A549 (cell line): ENCODE data around the gene SINHCAF. TPM values are rescaled to one million over a fixed set of nuclear protein-coding genes. Genes with fewer than 3 reads are reported as not detected.

Experiments
- ATAC-seq, 2 experiments: fragments of 200-7000 bp in 1 of 2; fragments of >200 bp in 1 of 2; cut with Nextera tagmentation in 1 of 2; cut with Tn5 transposase in 1 of 2; 3 replicates each; pipeline versions ENCODE4 v1.8.0 to v1.9.1; 2018 to 2020; ENCODE audit warnings: mild to moderate bottlenecking in 1 of 2, moderate library complexity in 1 of 2
- CTCF ChIA-PET: fragments of 300-600 bp; sonication (Branson Sonifier 250); formaldehyde crosslinking; extraction: SDS; loops from one replicate; lab custom pipeline; 2021; ENCODE audit warnings: antibody characterized with exemption, inconsistent platforms; lab: Yijun Ruan, JAX
- POLR2A ChIA-PET: fragments of 350-600 bp; formaldehyde crosslinking; extraction: SDS; loops from one replicate; lab custom pipeline; 2021; ENCODE audit warnings: antibody characterized with exemption, inconsistent platforms; lab: Yijun Ruan, JAX
- DNase-seq, 2 experiments: peaks; one replicate each; pipeline versions ENCODE4 v3.0.0 to v3.0.0-alpha.2; 2011 to 2016; ENCODE audit warnings: low read depth in 1 of 2, low spot score in 1 of 2
- FAIRE-seq: peaks from 2 replicates; lab custom pipeline; 2011; peaks lifted over from hg19 to GRCh38; lab: Jason Lieb, UNC
- H3K27ac ChIP-seq, 2 experiments: fragments of >200 bp; sonication (Bioruptor Twin); formaldehyde crosslinking; 3 replicates each; pipeline ENCODE4 v1.5.1; 2016 to 2017
- H3K4me1 ChIP-seq: fragments of >200 bp; sonication (Bioruptor Twin); formaldehyde crosslinking; 3 replicates; pipeline ENCODE4 v1.6.1; 2016
- H3K4me2 ChIP-seq: fragments of >200 bp; sonication (Bioruptor Twin); formaldehyde crosslinking; 3 replicates; pipeline ENCODE4 v1.6.1; 2016
- H3K4me3 ChIP-seq: fragments of >200 bp; sonication (Bioruptor Twin); formaldehyde crosslinking; 3 replicates; pipeline ENCODE4 v1.5.1; 2016
- H3K9me3 ChIP-seq: fragments of >200 bp; sonication (Bioruptor Twin); formaldehyde crosslinking; 3 replicates; pipeline ENCODE4 v1.6.1; 2016
- EHF ChIP-seq: fragments of 250-450 bp; sonication (Bioruptor Pico); IDR thresholded peaks from 2 replicates; pipeline ENCODE4 v1.5.0; 2020; ENCODE audit warnings: mild to moderate bottlenecking
- FOSL2 ChIP-seq, 2 experiments: fragments of 450-650 bp in 1 of 2; fragments of >200 bp in 1 of 2; sonication (Bioruptor Twin) in 1 of 2; formaldehyde crosslinking; IDR thresholded peaks; 2 replicates each; pipeline versions ENCODE4 v1.5.0 to v1.6.1; 2016 to 2020; ENCODE audit warnings: mild to moderate bottlenecking in 1 of 2, moderate library complexity in 1 of 2
- HES2 ChIP-seq: fragments of >200 bp; sonication (Bioruptor Twin); formaldehyde crosslinking; IDR thresholded peaks from 2 replicates; pipeline ENCODE4 v1.6.1; 2016
- HEYL ChIP-seq: fragments of 250-450 bp; sonication (Bioruptor Pico); IDR thresholded peaks from 2 replicates; pipeline ENCODE4 v1.8.0; 2021; ENCODE audit warnings: mild to moderate bottlenecking, moderate library complexity
- HOXA7 ChIP-seq: fragments of 250-450 bp; sonication (Bioruptor Pico); IDR thresholded peaks from 2 replicates; pipeline ENCODE4 v1.5.0; 2020; ENCODE audit warnings: mild to moderate bottlenecking, moderate library complexity
- KDM1A ChIP-seq: fragments of 200-600 bp; sonication (generic); IDR thresholded peaks from 2 replicates; pipeline ENCODE4 v1.6.1; 2016; ENCODE audit warnings: low read depth, mild to moderate bottlenecking
- MAZ ChIP-seq: fragments of 150-350 bp; IDR thresholded peaks from 2 replicates; pipeline ENCODE4 v1.6.1; 2014; ENCODE audit warnings: antibody characterized with exemption, low read depth, low read length, borderline replicate concordance
- NPAS2 ChIP-seq: fragments of 250-450 bp; sonication (Bioruptor Pico); IDR thresholded peaks from 2 replicates; pipeline ENCODE4 v1.8.0; 2022; ENCODE audit warnings: mild to moderate bottlenecking, moderate library complexity, borderline replicate concordance
- NR3C1 ChIP-seq: fragments of >200 bp; sonication (Bioruptor Twin); formaldehyde crosslinking; IDR thresholded peaks from 3 replicates; pipeline ENCODE4 v1.6.1; 2017
- RARB ChIP-seq: fragments of 250-450 bp; sonication (Bioruptor Pico); IDR thresholded peaks from 2 replicates; pipeline ENCODE4 v1.8.0; 2021; ENCODE audit warnings: mild to moderate bottlenecking, moderate library complexity
- REST ChIP-seq: fragments of 200-600 bp; sonication (generic); IDR thresholded peaks from 2 replicates; pipeline ENCODE4 v1.6.1; 2016; ENCODE audit warnings: antibody characterized with exemption, mild to moderate bottlenecking, moderate library complexity
- RFX5 ChIP-seq: fragments of 450-650 bp; IDR thresholded peaks from 2 replicates; pipeline ENCODE4 v1.7.1; 2014; ENCODE audit warnings: antibody characterized with exemption, mild to moderate bottlenecking, moderate library complexity
- RNF2 ChIP-seq: fragments of 200-600 bp; sonication (generic); IDR thresholded peaks from 2 replicates; pipeline ENCODE4 v1.6.1; 2016; ENCODE audit warnings: low read depth, mild to moderate bottlenecking, antibody characterized with exemption, moderate library complexity, borderline replicate concordance
- TP53 ChIP-seq: fragments of 250-450 bp; sonication (Bioruptor Pico); IDR thresholded peaks from 2 replicates; pipeline ENCODE4 v1.5.0; 2021; ENCODE audit warnings: mild to moderate bottlenecking, moderate library complexity
- WGBS: methylation state at CpG from one replicate; pipeline ENCODE4 v1.1.6; 2017; ENCODE audit errors: missing lambda C conversion rate; 5-methylcytosine and 5-hydroxymethylcytosine counted together
- polyA plus RNA-seq, 4 experiments: library from polyadenylated mRNA; depleted of rRNA in 3 of 4; stranded (reverse); fragments of >200 nt; fragmentation: RNase III in 1 of 4; extraction: RNeasy Plus Mini Kit Qiagen cat#74134 plus additional on column Dnase treatment in 1 of 4; gene quantifications; 2 replicates in 3 of 4; 3 replicates in 1 of 4; pipeline ENCODE4 v1.2.3, GENCODE V29; 2011 to 2017

Gene SINHCAF
- polyA plus RNA-seq, 2 of the 4 experiments (the other 2 are of a cell fraction): 38.8 to 106 TPM

GRCh38 chr12:31288381-31288780, 37.6 kb downstream of the SINHCAF start (continued):
- TF ChIP-seq RARB (CRISPR knock-in tag) (no peak), RFX5 (no peak), EHF (no peak)

GRCh38 chr12:31280183-31280582, 45.8 kb downstream of the SINHCAF start:
- Histone ChIP-seq H3K9me3 (no peaks in the 10 kb centered on the region), H3K27ac (no peak overlapping the region), H3K4me2 (no peak overlapping the region), H3K4me3 (no peak overlapping the region), H3K4me1 (no peaks in the 10 kb centered on the region)
- no peak for FAIRE-seq
- POLR2A ChIA-PET: no interaction called here
- CTCF ChIA-PET: interaction anchor here (1.8 kb wide), 1 partner anchor 9 kb away, joined by 5 read pairs; no protein-coding TSS in a partner anchor
- no peak for ATAC-seq
- TF ChIP-seq RNF2 (no peak), HEYL (CRISPR knock-in tag) (no peak), KDM1A (no peak), MAZ (no peak)
- TF ChIP-seq, all 56 proteins: peak for 0
- no peak for DNase-seq

GRCh38 chr12:31279390-31279924, 46.5 kb downstream of the SINHCAF start:
- no peaks in the 10 kb centered on the region for H3K9me3 ChIP-seq
- H3K4me1 ChIP-seq: no peaks in the 10 kb centered on the region
- FAIRE-seq (no peak), DNase-seq (no peak), ATAC-seq (no peak; a peak in 1 of 6 replicates)
- H3K27ac ChIP-seq: no peak overlapping the region
- ChIA-PET POLR2A (no interaction called here), CTCF (interaction anchor here (1.8 kb wide), 1 partner anchor 8 kb away, joined by 5 read pairs; no protein-coding TSS in a partner anchor)
- H3K4me3 ChIP-seq: no peak overlapping the region
- TF ChIP-seq NPAS2 (CRISPR knock-in tag) (no peak), NR3C1 (no peak), TP53 (CRISPR knock-in tag) (no peak), HES2 (no peak), HEYL (CRISPR knock-in tag) (no peak), MAZ (no peak)
- 93% methylated on average over 8 of the region's 8 CpGs for WGBS
- H3K4me2 ChIP-seq: no peak overlapping the region

GRCh38 chr12:31278832-31279231, 47.1 kb downstream of the SINHCAF start:
- ChIA-PET CTCF (no interaction called here), POLR2A (interaction anchor here (0.6 kb wide), 1 partner anchor 1728 kb away, joined by 3 read pairs; no protein-coding TSS in a partner anchor)
- WGBS: 73% methylated on average over 1 of the region's 1 CpG
- H3K4me2 ChIP-seq: no peak overlapping the region
- no peak for FAIRE-seq
- H3K4me1 ChIP-seq: no peaks in the 10 kb centered on the region
- TF ChIP-seq HOXA7 (CRISPR knock-in tag) (0 out of 2 replicates have a peak, but pooled peaks have one; percentile 28), REST (no peak), FOSL2 (IDR thresholded peaks at IDR 0.05) (no peak), FOSL2 (CRISPR knock-in tag; IDR thresholded peaks at IDR 0.05) (no peak)
- no peak overlapping the region for H3K4me3 ChIP-seq
- DNase-seq: no peak
- ATAC-seq: no peak; a peak in 2 of 6 replicates
- H3K9me3 ChIP-seq: no peaks in the 10 kb centered on the region
- no peak overlapping the region for H3K27ac ChIP-seq
